Midbrain (tissue), 1 donor: Measurements from ENCODE around the gene TTLL1.
A peak's percentile ranks its signal among the peaks of the same experiment; 100 is the strongest.
"Not testable (repeated sequence)": the region's sequence is repeated elsewhere in the genome, so short reads cannot be mapped to it uniquely, and the experiment has no call there.

Experiments used
- DNase-seq: peaks from one replicate; lab custom pipeline; 2025; lab: John Stamatoyannopoulos, UW

The TTLL1 gene

DNA sequence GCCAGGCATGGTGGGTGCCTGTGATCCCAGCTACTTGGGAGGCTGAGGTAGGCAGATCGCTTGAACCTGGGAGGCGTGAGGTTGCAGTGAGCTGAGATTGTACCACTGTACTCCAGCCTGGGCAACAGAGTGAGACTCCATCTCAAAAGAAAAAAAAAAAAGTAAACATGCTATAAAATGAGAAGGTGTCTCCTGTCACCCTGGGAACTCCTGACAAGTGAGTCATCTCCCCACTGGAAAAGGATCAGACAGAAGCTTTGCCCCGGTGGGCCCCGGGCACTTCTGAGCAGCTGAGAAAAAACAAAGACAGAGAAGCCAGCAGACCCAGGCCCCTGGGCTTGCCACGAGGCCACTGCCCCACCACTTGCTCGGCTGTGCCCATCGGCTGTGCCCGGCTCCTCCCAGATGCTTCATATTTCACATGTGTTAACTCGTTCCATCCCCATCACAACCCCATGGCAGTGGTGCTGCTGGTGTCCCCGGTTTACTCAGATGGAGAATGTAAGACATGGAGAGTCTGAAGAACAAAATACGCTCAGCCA is 22.3 kb downstream of the TTLL1 start:
- DNase-seq: no peak

DNA sequence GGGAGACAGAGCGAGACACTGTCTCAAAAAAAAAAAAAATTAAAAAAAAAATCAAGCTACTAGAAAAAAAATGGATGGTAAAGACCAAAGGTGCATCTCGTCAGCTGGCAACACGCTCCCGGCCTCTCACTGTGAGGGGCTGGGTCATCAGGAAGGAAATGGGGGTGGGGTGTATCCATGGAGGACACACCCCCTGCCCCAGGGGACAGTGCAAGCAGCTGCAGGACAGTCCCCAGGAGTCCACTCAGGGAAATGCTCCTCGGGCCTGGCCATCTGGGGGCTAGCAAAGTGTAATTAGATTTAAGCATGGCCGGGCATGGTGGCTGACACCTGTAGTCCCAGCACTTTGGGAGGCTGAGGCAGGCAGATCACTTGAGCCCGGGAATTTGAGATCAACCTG is 23.1 kb downstream of the TTLL1 start:
- DNase-seq: no peak

DNA sequence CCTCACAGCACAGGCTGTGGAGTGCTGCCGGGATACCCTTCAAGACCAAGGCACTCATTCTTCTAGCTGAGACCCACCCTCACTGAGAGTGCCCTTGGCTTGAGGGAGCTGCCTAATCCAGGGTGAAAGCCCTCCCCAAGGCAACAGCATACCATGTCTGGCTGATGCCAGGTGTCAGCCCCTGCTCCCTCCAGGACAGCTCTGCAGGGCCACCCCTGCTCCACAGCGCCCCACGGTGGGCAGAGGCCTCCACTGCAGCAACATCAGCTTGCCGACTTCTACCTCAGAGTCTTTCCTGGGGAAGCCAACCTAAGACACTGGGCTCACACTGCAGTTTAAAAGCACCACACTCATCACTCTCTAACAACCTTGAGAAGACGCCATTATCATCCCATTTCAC is 29.0 kb downstream of the TTLL1 start:
- DNase-seq: no peak

DNA sequence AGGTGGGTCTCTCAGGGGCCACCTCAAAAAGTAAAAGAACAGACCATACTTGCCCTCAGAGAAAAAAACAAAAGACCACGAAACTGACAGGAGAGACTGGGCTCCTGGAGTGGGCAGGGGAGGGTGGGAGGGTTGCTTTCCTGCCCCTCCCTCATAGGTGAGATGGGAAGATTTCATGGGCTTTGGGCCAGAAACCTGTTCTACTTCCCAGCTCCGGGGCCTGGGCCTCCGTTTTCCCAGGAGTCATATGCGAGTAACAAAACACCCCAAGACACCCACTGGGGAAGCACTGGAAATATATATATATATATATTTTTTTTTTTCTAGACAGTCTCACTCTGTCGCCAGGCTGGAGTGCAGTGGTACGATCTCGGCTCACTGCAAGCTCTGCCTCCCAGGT is 31.6 kb downstream of the TTLL1 start:
- no peak for DNase-seq

DNA sequence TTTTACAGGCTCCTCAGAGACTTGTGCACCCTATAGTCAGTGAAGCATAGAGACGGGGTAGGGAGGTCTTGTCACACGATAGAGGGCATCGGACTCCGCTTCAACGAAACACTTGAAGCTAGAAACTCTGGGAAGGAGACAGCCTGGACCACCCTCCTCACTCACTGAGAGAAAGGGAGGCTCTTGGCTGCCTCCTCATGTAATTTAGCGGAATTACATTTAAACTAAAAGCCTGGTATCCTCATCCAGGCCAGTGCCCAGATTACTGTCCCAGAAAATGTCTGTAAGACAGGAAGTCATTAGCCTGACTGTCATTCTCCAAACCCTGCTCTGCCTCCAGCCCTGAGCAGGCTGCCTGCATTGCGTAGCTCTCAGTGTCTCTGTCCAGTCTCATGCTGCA is 36.0 kb downstream of the TTLL1 start:
- no peak for DNase-seq

DNA sequence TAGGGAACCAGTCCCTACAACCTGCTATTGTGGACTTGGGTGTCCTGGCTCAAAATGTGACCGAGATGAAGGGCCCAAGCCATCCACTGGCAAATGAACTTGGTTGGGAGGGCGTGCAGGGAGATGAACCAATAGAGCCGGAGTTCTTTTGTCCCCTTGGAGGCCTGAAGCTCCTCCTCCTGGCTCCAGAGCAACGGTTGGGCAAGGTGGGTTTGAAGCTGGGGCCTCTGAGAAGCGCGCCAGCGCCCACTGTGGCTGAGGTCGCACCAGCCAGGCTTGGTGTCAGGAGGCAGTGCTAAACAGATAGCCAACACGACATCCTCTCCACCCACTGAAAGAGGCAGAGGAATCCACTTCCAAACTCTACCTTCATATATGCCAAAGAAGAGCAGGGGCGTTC is 38.2 kb downstream of the TTLL1 start:
- DNase-seq: no peak

DNA sequence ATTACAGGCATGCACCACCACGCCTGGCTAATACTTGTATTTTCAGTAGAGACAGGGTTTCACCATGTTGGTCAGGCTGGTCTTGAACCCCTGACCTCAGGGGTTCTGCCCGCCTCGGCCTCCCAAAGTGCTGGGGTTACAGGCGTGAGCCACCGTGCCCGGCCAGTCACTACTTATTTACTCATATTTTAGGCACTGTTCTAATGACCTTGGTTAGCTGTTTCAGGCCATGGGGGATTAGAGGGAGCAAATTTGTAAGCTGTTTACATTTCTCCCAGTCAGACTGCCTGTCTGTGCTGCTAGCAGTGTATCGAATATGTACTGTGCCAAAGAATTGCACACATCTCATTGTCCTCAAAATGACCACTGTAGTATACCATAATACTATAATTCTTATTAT is 41.6 kb downstream of the TTLL1 start:
- DNase-seq: no peak

DNA sequence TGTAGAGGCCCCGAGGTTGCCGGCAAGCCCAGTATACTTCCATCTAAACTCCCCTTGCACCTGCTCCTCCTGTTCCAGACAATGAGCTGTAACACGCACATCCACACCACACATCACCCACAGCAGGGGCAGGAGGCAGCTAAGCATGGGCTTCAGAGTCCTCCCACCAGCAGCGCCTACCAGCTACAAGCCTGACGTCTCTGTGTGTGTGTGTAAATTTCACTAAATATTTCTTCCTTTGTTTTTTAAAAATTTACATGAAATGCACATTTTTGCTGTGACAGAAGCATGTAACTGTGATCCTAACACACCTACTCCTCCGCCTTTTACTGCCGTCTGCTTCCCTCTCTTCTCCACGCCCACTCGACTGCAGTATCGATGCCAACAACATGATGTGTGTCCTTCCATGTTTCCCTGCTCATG is 44.9 kb downstream of the TTLL1 start:
- no peak for DNase-seq

DNA sequence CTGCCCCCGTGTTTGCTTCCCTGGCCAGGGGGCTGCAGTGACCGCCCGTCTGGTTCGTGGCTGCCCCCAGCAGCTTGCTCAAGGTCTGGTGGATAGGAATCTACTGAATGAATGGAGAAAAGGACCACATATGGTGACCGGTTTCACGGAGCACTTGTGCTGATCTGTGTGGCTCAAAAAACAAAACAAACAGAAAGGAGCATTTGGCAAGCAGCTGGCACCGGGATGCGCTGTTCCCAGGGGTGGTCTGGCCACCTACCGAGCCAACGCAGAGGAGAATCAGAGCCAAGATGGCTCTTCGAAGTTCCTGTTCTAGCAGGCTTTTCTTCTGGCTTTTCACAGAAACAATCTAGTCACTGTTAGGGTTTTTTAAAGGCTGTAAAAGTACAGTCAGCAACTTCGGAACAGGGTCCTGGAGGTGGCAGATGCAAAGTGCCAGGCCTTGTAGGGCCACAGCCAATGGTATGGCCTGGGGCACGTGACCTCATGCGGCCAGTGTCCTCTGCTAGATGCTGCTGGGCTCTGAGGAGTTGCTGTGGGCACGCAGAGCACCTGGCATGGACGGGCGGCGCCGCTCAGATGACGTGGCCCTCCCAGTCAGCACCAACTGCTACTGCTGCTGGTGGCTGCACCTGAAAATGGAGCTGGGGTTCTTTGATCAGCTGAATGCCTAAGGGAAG is 47.0 kb downstream of the TTLL1 start:
- DNase-seq: peak; percentile 61

DNA sequence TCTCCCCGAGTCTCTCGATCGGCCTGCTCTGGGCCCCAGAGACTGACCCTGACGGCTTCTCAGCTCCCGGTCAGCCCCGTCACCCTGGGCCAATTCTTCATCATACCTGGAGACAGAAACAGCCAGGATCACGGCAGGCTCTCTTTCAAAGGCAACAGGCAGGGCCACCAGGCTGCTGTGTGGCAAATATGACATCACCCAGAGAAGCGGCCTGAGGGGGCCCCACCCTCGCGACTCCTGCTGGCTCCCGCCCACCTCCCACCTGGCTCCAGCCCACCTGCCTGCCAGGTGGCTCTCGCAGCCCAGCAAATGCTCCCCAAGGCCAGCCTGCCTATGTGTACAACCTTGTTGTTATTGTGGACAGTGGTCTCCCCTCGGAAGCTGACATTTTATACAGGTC is 49.4 kb downstream of the TTLL1 start:
- DNase-seq: no peak

DNA sequence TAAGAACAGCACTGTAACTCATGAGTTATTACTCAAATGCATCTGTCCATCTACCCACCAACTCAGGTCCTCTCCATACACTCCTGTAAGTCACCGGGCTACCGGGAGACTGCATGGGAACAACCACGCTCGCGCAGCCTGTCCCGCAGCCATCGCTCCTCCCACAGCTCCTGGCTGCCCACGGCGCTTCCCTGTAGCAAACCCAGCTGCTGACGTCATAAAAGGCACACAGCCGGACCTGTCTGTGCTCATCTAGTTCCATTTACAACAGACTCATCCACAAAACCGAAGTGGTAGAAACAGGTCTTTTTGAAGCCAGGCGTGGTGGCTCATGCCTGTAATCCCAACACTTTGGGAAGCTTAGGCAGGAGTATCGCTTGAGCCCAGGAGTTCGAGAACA is 50.9 kb downstream of the TTLL1 start:
- DNase-seq: no peak

DNA sequence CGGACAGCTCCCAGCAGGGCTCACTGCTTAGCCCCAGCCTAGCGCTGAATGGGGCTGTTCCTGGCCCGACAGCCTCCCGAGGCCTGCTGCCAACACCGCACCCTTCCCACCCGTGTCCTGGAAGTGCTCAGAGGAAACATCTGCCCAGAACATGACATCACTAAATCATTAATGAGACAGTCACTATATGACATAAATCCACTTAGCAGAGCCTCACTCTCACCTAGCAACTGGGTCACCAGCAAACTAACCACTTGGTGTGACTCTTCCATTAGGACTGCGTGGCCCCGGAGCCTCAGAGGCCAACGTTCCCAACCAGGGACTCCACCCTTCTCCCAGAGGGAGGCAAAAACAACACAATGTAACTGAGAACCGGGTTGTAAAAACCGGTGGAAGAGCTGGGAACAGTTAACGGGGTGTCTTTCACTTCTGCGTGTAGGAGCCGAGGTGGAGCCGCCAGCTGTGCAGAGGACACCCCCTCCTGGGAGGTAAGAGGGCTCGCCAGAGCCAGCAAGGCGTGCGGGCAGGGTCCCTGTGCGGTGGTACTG is 52.8 kb downstream of the TTLL1 start:
- DNase-seq: no peak

DNA sequence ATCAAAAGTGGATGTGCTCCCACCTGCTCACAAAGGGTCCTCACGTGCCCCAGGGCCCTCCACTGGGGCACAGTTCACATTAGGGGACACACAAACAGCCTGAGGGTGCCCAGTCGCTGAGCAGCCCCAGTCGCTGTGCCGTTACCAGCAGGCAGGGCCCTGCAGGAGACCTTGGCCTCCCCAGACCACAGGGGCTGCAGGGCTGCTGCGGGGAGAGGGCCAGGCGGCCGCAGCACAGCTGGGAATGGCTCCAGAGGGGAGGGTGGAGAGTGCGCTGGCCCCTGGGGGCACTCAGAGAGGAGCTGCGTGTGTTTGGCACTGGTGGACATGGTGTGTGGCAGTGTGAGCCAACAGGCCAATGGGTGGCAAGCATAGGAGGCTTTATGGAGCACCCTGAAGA is 53.9 kb downstream of the TTLL1 start:
- DNase-seq: no peak

DNA sequence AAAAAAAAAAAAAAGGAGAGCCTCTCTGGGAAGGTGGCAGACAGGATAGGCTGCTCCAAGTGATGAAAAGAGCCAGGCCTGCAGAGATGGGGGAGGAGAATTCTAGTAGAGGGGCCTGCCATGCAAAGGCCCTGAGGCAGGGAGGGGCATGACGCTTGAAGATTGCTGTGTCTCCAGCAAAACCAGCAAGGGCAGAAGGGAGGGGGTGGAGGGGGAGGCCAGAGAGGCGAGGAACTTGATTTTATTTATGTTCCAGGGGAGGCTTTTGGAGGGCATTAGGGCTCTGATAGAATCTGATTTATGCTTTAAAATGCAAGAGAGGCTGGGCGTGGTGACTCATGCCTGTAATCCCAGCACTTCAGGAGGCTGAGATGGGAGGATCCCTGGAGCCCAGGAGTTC is 57.6 kb downstream of the TTLL1 start:
- DNase-seq: no peak

DNA sequence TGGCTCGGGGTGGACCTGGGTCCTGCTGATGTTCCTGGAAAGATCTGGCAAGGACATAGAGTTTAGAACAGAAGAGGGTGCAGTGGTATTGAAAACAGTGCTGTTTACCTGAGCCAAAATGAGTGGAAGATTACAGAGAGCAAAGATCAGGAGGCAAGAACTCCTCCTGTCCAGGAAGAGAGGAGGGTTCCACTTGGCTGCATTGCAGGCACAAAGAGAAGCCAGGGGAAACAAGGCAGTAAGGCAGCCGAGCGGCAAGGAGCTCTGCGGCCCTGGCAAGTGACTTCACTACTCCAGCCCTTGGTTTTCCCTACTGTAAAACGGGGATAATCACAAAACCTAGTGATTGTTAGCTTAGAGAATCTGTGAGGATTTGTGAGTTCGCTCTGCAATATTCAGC is 70.6 kb downstream of the TTLL1 start:
- no peak for DNase-seq

DNA sequence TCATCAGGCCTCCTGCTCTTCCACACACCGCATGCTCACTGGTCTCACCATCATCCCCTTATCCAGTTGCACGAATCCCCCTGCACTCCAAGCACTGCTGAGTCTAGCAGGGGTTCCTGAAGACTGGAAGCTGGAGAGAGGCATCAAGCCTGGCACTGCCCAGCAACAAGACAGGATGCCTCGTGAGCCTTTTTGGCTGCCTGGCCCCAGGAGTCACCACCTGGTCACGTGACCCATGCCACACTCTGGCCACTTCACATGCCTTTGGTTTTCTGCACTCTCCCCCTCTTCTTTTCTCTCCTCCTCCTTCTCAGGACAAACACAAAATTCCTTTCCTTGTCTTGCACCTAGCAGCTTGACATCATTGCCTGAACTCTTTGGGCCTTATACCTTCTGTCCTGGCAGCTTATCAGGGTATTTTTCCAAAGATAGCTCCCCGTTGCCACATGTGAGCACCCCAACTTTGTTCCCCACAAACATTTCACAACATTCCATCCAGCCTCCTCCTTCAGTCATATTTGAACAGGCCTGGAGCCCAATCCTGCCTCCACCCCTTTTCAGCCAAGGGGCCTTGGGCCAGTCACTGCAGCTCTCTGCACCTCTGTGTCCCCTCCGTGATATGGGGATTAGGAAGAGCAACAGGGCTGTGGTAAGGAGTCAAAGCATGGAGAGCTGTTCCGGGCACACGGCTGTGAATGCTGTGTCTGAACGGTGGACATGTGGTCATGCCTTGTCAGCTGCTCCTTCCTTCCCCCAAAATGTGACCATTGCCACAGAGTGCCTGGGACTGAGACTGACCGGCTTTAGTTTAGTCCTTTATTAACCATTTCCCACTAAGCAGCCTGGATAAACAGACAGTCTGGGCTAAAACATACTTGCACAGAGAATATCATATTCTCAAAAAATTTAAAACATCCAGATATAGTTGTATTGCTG is 71.4 kb downstream of the TTLL1 start:
- DNase-seq: no peak

DNA sequence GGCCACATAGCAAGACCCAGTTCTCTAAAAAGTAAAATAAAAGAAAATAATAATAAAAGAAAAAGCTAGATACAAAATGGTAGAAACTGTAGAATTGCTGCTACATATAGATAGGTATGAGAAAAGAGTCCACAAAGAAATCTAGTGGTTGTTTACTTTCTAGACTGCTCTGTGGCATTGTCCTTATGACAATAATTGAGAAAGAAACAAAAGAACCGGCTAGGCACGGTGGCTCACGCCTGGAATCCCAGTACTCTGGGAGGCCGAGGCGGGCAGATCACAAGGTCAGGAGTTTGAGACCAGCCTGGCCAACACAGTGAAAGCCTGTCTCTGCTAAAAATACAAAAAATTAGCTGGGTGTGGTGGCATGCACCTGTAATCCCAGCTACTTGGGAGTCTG is 73.0 kb downstream of the TTLL1 start:
- DNase-seq: not testable (repeated sequence)

DNA sequence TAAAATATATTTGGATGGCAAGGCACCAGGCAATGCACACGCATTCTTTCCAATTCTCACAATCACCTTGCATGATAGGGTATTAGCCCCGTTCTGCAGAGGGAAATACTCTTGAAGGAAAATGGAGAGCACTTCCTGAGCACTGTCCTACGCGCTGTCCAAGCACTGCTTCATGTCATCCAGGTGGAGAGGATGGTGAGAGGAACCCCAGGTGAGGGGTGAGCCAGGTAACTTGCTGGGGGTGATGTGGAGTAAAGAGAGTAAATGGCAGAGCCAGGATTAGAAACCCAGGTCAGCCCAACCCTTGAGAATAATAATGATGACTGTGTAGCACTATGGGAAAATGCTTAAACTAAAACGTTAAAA is 73.5 kb downstream of the TTLL1 start:
- no peak for DNase-seq

DNA sequence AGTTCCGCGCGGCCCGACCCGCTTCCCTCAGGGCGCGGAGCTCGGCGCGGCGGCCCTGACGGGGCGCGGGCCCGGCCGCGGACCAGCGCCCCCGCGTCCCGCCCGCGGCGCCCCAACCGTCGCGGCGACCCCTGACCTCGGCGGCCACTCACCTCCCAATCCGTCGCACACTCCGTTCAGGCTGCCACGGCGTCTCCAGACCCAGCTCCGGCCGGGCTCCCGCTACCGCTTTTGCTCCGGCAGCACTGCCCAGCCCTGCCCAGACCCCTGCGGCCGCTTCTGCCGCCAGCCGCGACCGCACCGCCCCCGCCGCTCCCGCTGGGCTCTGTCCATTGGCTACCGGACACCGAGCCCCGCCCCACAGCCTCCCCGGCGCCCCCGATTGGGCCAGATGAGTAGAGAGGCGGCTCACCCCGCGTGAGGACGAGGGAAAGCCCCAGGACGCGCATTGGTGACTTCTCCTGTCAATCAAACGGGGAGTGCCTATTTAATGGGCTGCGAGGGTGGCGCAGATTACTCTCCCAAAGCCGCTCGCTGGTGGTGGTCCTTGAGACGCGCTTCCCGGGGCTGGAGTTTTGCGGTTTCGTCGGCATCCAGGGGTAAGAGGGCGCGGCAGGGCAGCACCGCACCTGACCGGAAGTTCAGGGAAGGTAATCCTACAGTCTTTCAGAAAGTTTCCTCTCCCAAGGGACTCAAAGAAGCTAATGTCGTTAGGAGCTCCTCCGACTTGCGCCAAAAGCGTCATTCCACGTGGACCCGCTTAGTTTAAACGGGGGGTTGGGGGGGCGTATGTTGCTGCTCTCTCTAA is 74.1 kb downstream of the TTLL1 start, which contains the start of gene PACSIN2:
TSS of gene PACSIN2 (minus strand) at position 281 of the 808 bp plus-strand sequence. CDS start 103,069 bp downstream, outside the sequence.
- DNase-seq: peak; percentile 98

DNA sequence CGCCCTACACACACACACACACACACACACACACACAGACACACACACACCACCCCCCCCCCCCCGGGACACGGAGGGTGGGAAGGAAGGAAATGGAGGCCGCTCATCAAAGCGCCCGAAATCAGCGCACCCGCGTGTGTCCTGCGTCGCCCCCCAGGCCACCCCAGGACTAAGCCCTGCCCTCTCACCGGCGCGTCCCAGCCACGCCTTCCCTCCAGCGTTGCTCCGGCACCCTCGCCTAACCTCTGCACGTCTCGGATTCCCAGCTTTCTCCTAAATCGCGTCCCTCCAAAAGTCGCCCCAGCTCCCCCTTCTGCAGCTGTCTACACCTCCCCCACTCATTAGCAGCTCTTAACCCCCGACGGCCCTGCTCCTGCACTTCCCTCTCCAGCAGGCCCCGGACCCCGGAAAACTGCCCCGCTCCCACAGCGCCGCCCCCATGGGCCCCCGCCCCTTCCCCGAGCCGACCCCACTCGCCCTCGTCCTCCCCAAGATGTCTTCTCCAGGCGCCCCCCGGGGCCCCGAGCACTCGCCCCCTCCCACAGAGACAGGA is 74.8 kb downstream of the TTLL1 start:
- no peak for DNase-seq
